Heart left ventricle (tissue), 16 donors: ENCODE results near the gene C1QTNF12. TPM values are rescaled to one million over a fixed set of nuclear protein-coding genes. Genes with fewer than 3 reads are reported as not detected.

ENCODE experiments used
- ATAC-seq, 4 donors: fragments of 200-7000 bp; cut with Tn5 transposase; one replicate each; pipeline ENCODE4 v1.9.1; 2020 to 2022; ENCODE audit warnings: moderate library complexity in 4 of 4, mild to moderate bottlenecking in 3 of 4, moderate number of reproducible peaks in 1 of 4
- DNase-seq, 5 donors: peaks; one replicate each; pipeline ENCODE4 v3.0.0-alpha.2; 2020
- H3K27ac ChIP-seq, 12 donors: fragments of 200-600 bp; sonication (generic) in 4 of 12; one replicate each; pipeline versions ENCODE4 v1.5.0 to v1.8.0; 2016 to 2022; ENCODE audit warnings: mild to moderate bottlenecking in 2 of 12
- H3K27me3 ChIP-seq, 9 donors: fragments of 200-600 bp; sonication (generic) in 2 of 9; one replicate each; pipeline versions ENCODE4 v1.5.1 to v1.8.0; 2016 to 2022; ENCODE audit warnings: mild to moderate bottlenecking in 3 of 9
- H3K36me3 ChIP-seq, 9 donors: fragments of 200-600 bp; sonication (generic) in 2 of 9; one replicate each; pipeline versions ENCODE4 v1.5.0 to v1.8.0; 2018 to 2022; ENCODE audit warnings: mild to moderate bottlenecking in 2 of 9
- H3K4me1 ChIP-seq, 12 donors: fragments of 200-600 bp; sonication (generic) in 4 of 12; one replicate each; pipeline versions ENCODE4 v1.5.0 to v1.8.0; 2016 to 2022; ENCODE audit warnings: mild to moderate bottlenecking in 3 of 12
- H3K4me3 ChIP-seq, 12 donors: fragments of 200-600 bp; sonication (generic) in 4 of 12; one replicate each; pipeline versions ENCODE4 v1.5.0 to v1.8.0; 2017 to 2022; ENCODE audit warnings: mild to moderate bottlenecking in 9 of 12, moderate library complexity in 4 of 12
- H3K9me3 ChIP-seq, 12 donors: fragments of 200-600 bp; sonication (generic) in 4 of 12; one replicate each; pipeline versions ENCODE4 v1.5.0 to v1.8.0; 2016 to 2022; ENCODE audit warnings: mild to moderate bottlenecking in 1 of 12
- POLR2A ChIP-seq, 2 donors: fragments of 450-650 bp; IDR thresholded peaks; one replicate each; pipeline ENCODE4 v1.6.1; 2017; ENCODE audit warnings: antibody characterized with exemption in 2 of 2, mild to moderate bottlenecking in 2 of 2, moderate library complexity in 2 of 2
- WGBS, 4 donors: extraction: QIAGEN DNeasy Blood & Tissue Kit in 2 of 4; methylation state at CpG; one replicate each; pipeline versions ENCODE4 v1.1.5 to v1.1.7; 2013 to 2018; 5-methylcytosine and 5-hydroxymethylcytosine counted together
- intact Hi-C, 10 donors: fragments of 100-400 bp; cut with DNase I; formaldehyde crosslinking; loops; one replicate each; pipeline versions ENCODE4 v1.11.1 to v1.14.2; 2022
- polyA plus RNA-seq, 2 donors: library from polyadenylated mRNA; stranded (reverse); fragments of 200-250 nt; gene quantifications; one replicate each; pipeline ENCODE4 v1.2.3, GENCODE V29; 2013
- total RNA-seq, 9 donors: library from RNA; depleted of rRNA in 2 of 9; stranded (reverse); fragments of >200 nt in 2 of 9; fragmentation: NEBNext Ultra II Directional in 3 of 9; extraction: Animal tissue kit (Norgen Biotek cat#: 25700) in 3 of 9; gene quantifications; one replicate each; pipeline versions ENCODE4 v1.1.0 to v1.2.4, GENCODE V29; 2016 to 2023
- TF ChIP-seq, protein P1 (sequence below), 12 donors: fragments of 200-600 bp; sonication (generic) in 4 of 12; IDR thresholded peaks; one replicate each; pipeline versions ENCODE4 v1.5.0 to v1.8.0; 2018 to 2022; ENCODE audit warnings: antibody characterized with exemption in 12 of 12, mild to moderate bottlenecking in 5 of 12
- donor health status: ischemic (EF 13 %, LVEDD 7.1; RV severe dilation, severe dysfunction).
- donor health status: healthy with polysubstance abuse.
- donor health status: DM: no; HTN: yes; CAD: no.
- donor health status: DM: no; HTN: no; CAD: no.
- donor health status: ischemic (EF 25% LVEDD 6.9; RV normal size, moderate dysfunction).
- donor health status: ischemic (EF 25% LVEDD 5.7; RV mildly dilated, moderate dysfunction).
- donor health status: healthy.
- donor health status: DM: yes; HTN: yes; CAD: no.
- donor health status: ischemic (EF 35%, LVEDD 5.7; RV mildly dilated, moderate dysfunction).
- donor health status: nonischemic (EF 11% LVEDD 7.7; RV severe dilation, severe dysfunction).
- donor health status: DM: yes; HTN: yes; CAD: no.
- donor health status: PGD.
- donor health status: ischemic (EF 29% LVEDD 5.4; RV normal size, mild dysfunction).
- donor health status: nonischemic (EF 23%, LVEDD 6.1; RV moderate dilation, normal function).

C1QTNF12 gene
- total and polyA plus RNA-seq, 11 donors = 0.72 to 3.5 (median 0.85) TPM; not detected in 2

- H3K9me3 ChIP-seq = no peaks in the 10 kb centered on the region
- no peak overlapping the region for H3K4me3 ChIP-seq
- peaks cover 0 to 47% (median 20%) of the 10 kb centered on the region in 12 donors for H3K4me1 ChIP-seq
- 85 to 91% (median 88%) methylated on average over 5 to 8 of the region's 8 CpGs for WGBS, 4 donors
- DNase-seq (peak in 3 of 5 donors; percentile 4 to 50 (median 8)), ATAC-seq (no peak)
- H3K27me3 ChIP-seq = peaks cover 8 to 64% (median 23%) of the 10 kb centered on the region in 9 donors
- intact Hi-C loops = loop anchor here in 1 of 10 donors (5.0 kb wide), 1 partner anchor 42 kb away; no protein-coding TSS in a partner anchor
- H3K27ac ChIP-seq = no peak overlapping the region
- TF ChIP-seq POLR2A (IDR thresholded peaks at IDR 0.05) = no peak
- TF ChIP-seq, protein P1, sequence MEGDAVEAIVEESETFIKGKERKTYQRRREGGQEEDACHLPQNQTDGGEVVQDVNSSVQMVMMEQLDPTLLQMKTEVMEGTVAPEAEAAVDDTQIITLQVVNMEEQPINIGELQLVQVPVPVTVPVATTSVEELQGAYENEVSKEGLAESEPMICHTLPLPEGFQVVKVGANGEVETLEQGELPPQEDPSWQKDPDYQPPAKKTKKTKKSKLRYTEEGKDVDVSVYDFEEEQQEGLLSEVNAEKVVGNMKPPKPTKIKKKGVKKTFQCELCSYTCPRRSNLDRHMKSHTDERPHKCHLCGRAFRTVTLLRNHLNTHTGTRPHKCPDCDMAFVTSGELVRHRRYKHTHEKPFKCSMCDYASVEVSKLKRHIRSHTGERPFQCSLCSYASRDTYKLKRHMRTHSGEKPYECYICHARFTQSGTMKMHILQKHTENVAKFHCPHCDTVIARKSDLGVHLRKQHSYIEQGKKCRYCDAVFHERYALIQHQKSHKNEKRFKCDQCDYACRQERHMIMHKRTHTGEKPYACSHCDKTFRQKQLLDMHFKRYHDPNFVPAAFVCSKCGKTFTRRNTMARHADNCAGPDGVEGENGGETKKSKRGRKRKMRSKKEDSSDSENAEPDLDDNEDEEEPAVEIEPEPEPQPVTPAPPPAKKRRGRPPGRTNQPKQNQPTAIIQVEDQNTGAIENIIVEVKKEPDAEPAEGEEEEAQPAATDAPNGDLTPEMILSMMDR (IDR thresholded peaks at IDR 0.05) = no peak
- no peaks in the 10 kb centered on the region for H3K36me3 ChIP-seq
Observed at GRCh38 chr1:1204425-1204920, 42.0 kb downstream of the C1QTNF12 start.

DNA sequence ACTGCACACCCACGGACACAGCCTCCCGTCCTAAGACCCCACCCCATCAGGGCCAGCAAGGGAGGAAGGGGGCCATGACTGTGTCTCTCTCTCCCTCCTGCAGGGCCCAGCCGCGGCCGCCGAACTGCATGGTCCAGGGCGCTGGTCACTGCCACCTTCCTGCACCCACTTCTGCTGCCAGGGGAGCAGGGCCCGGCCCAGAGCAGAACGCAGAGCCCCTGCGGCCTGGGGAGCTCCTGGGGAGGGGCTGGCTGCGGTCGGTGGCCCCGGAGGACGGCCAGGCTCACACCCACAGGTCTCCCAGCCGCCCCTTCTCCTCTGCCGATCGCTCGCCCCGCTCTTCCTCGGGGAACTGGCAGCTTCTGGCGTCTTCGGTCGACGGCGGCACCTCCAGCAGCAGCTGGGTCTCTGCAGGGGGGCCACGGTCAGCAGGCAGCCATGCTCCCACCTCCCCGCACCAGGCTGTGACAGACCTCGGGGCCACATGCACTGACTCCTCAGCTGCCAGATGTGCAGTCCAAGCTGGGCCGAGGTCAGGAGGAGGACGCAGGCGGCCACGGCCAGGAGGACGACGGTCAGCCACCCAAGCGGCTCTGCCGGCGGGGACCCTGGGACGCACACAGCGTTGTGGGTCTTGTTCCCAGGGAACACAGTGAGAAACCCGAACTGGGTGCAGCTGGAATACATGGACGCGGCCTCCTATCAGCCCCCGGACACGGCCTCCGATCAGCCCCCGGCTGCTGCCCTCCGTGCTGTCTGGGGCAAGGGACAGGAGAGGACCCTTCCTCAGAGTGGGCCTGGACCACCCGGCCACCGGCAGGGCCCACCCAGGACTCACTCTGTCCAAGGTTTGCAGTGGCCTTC, 42.7 kb downstream of the C1QTNF12 start:
- intact Hi-C loops = loop anchor here in 1 of 10 donors (5.0 kb wide), 1 partner anchor 41 kb away; no protein-coding TSS in a partner anchor

GRCh38 chr1:1202831-1203560, 43.5 kb downstream of the C1QTNF12 start:
- H3K27me3 ChIP-seq = peaks cover 8 to 62% (median 23%) of the 10 kb centered on the region in 9 donors
- H3K4me3 ChIP-seq = no peak overlapping the region
- 70 to 83% (median 74%) methylated on average over 9 to 27 of the region's 27 CpGs for WGBS, 4 donors
- peak in 4 of 5 donors; percentile 10 to 53 (median 16) for DNase-seq
- H3K36me3 ChIP-seq = no peaks in the 10 kb centered on the region
- no peak for TF ChIP-seq POLR2A (IDR thresholded peaks at IDR 0.05)
- TF ChIP-seq, protein P1 (IDR thresholded peaks at IDR 0.05) = no peak
- no peak overlapping the region for H3K27ac ChIP-seq
- intact Hi-C loops = loop anchor here in 1 of 10 donors (5.0 kb wide), 1 partner anchor 41 kb away; no protein-coding TSS in a partner anchor
- H3K4me1 ChIP-seq = peaks cover 0 to 35% (median 15%) of the 10 kb centered on the region in 12 donors
- H3K9me3 ChIP-seq = no peaks in the 10 kb centered on the region
- no peak for ATAC-seq

More for the DNA sequence above, 42.7 kb downstream of the C1QTNF12 start:
- WGBS, 4 donors = 60 to 73% (median 70%) methylated on average over 31 to 49 of the region's 49 CpGs
- no peak overlapping the region for H3K27ac ChIP-seq
- peaks cover 0 to 43% (median 18%) of the 10 kb centered on the region in 12 donors for H3K4me1 ChIP-seq
- peaks cover 8 to 64% (median 23%) of the 10 kb centered on the region in 9 donors for H3K27me3 ChIP-seq
- H3K4me3 ChIP-seq = no peak overlapping the region
- no peaks in the 10 kb centered on the region for H3K9me3 ChIP-seq
- DNase-seq (peak in 4 of 5 donors; percentile 8 to 61 (median 26)), ATAC-seq (no peak)
- H3K36me3 ChIP-seq = no peaks in the 10 kb centered on the region
- TF ChIP-seq, protein P1 (IDR thresholded peaks at IDR 0.05) = no peak
- no peak for TF ChIP-seq POLR2A (IDR thresholded peaks at IDR 0.05)
